Activated CD8-positive, alpha-beta memory T cell treated with anti-CD3 and anti-CD28 coated beads, Interleukin-2, amount 50 U/mL, for 4 hours (primary cell): Measurements from ENCODE around the gene TNPO3.

Source experiments
- DNase-seq: peaks from one replicate; pipeline ENCODE4 v3.0.0-alpha.2; 2020

Gene TNPO3

GRCh38 chr7:128937647-128938543, 117.0 kb downstream of the TNPO3 start, which contains the start of gene IRF5:
TSS of gene IRF5 (plus strand) at chr7:128937927. CDS start at chr7:128942082, 4,155 bp downstream.
- DNase-seq = no peak

DNA sequence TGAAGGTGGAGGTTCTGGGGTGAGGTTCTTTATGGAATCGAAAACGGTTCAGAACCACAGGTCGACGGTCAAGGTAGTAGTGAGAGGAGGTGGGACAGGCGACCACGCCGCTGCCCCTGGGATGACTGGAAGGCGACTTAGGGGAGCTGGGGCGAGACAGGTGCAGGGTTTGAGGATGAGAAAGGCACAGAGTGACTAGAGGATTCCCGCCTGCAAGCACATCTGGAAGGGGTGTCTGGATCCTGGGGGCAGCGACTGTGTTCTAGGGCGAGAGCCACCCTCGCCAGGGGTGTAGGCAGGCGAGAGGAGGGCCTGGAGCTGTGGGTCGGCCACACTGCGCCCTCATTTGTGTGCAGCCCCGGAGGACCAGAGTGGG, 117.7 kb downstream of the TNPO3 start:
- no peak for DNase-seq

DNA sequence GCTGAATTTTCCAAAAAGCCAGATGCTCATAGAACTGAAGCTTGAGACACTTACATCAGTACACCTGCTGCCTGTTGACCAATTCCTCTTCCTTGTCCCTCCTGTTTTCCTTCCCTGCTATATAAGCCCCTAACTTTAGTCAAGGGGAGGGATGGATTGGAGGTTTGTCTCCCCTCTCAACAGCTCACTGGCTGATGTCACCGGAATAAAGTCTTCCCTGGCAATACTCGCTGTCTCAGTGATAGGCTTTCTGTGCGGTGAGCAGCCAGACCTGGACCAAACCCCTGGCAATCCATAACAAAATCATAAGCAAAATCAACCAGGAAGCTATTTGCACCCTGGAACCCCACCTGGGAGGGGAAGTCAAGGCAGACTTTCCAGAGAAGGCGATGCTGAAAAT, 118.1 kb downstream of the TNPO3 start:
- DNase-seq = no peak

DNA sequence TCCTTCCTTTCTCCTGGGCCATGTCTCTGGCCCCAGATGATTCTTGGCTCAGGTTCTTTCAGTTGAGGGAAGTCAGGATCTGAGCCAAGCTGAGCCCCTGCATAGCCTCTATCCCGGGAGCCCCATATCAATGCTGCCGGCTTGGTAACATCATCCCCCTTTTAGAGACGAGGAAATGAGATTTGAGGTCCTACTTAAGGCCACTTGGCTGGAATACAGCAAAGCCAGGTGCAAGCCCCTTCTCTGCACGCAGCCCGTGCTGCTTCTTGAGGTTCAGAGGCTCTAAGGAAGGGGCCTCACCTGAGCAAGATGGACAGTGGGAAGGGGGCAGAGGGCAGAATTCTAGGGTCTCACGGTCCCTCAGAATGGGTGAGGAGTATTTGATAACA, 119.6 kb downstream of the TNPO3 start:
- DNase-seq = no peak

GRCh38 chr7:128934361-128935341, 120.3 kb downstream of the TNPO3 start:
- DNase-seq = no peak

- no peak for DNase-seq
Observed at GRCh38 chr7:128933180-128933891, 121.6 kb downstream of the TNPO3 start.

DNA sequence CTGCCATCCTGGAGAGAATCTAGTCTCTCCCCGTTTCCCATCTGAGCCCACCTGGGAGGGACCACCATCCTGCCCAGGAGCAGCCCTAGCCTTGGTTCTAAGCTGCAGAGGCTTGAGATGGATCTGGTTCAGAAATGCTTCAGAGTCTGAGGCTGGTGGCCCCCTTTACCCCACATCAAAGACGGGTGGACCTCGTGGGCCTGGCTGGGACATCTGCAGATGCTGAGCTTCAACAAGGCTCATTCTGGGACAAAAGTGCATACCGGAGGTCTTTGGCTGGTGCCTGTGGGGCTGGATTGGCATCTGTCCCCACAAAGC, 122.1 kb downstream of the TNPO3 start:
- no peak for DNase-seq

DNA sequence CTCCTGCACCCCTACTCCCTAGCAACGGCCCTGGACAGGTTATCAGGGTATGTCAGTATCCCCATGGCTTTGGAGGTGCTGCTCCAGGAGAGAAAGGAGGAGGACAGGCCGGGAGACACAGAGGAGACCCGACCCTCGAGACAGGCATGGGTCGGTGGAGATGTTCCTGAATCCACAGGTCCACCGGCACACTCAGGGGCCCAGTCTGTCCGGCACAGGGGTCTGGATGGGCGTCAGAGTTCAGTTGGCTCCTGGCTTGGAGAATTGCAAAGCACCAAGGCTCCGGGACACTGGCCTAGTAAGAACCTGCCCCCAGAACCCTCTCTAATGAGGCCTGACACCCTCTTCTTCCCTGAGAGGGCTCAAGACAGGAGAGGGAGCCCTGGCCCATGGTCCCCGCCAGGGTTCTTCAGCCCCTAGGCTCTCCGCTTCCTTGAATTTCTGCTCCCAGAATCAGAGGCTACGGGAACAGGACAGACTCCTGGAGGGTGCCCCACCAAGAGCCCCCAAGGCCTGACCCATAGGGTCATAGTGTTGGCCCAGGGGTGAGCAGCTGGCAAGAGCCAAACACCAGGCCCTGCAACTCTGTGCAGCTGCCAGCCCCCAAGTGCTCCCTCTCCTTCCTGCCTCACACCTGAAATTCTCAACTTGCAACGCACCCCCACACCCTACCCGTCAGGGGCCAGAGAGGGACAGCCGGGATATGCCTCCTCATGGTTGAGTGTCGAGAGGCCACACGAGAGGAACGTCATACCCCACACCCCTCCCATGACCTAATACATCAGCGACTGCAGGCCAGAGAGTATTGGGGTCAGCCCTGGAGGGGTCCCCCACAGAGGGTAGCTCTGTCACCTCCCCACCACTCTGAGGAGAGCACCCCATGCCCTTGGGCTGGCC, 122.7 kb downstream of the TNPO3 start:
- no peak for DNase-seq

- DNase-seq = no peak
Observed at GRCh38 chr7:128931190-128931798, 123.6 kb downstream of the TNPO3 start.

DNA sequence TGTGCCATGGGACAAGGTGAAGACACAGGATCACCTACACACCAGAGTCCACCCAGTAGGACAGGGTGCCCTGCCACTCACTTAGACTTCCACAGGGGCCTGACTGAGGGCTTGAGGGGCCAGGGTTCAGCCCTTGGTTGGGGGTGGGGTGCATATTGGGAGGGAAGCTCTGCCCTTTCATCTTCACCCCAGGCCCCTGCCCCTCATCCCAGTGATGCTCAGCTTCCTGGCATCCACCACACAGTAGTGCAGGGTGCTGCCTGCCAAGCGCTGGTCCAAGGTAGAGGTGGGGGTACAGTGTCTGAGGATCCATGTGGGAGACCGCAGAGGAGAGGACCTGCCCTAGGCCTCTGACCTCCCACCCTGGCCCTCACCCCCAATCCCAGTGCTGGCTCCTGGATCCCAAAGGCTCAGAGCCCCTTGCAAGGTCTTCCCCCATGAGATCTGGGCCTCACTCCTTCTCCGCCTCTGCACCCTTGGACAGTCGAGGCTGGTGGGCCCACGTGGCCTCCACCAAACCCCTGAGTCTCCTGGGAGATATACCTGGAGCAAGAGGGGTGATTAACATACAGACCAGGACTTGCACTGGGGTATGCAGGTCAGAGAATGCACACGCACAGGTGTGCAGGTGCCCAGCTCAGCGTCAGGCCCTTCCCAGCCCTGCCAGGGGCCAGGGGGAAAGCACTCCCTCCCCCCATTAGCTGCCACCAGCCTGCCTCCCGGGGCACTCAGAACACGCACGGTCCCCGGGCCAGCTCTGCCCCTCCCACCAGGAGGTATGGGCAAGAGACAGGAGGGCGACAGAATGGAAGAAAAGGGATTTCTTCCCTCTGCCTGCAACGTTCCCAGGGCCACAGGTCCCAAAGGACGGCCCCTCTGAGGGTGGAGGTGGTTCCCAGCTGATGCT, 125.8 kb downstream of the TNPO3 start:
- no peak for DNase-seq

DNA sequence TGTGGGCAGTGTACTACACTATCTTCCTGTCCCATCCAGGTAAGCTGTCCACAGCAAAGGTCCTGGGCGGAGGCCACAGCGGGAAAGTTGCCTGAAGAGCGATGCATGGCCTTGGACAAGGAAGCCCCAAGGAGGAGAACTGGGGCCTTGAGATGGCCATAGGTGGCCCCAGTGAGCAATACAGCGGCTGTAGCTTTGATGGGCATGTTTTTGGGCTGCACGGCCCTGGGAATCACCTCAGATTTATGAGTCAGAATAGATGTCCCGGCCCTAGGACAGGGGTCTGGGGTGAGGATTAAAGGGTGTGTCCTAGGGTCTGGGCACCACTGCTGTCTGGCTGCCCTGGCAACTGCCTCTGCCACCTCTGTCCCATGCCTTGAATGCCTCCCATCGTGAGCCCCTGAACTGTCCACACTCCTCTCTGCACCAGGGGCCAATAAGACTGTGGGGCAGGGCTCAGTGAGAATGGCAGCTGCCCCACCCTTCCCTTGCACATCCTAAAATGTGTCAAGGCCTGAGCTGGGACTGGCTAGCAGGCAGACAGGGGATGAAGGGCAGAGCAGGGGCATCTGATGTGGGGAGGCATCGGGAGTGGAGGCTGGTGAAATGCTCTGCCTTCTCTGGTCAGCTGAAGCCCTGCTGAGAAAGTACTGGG, 126.6 kb downstream of the TNPO3 start:
- no peak for DNase-seq

GRCh38 chr7:128924707-128925588, 130.0 kb downstream of the TNPO3 start:
- no peak for DNase-seq

- no peak for DNase-seq
Observed at GRCh38 chr7:128923411-128923800, 131.5 kb downstream of the TNPO3 start.

GRCh38 chr7:128922496-128923410, 132.2 kb downstream of the TNPO3 start:
- no peak for DNase-seq

GRCh38 chr7:128921866-128922440, 133.0 kb downstream of the TNPO3 start:
- no peak for DNase-seq

GRCh38 chr7:128920913-128921582, 133.9 kb downstream of the TNPO3 start:
- DNase-seq = no peak
